GM11168 (cell line): Measurements from ENCODE around the gene PDE4B.

ENCODE experiments used
- in situ Hi-C: fragments of 300-500 bp; cut with MboI; formaldehyde crosslinking; loops from one replicate; pipeline ENCODE4 v1.12.0; 2022; ENCODE audit warnings: low sequenced_read_pairs; ENCODE audit not compliant: unreplicated experiment

PDE4B gene

GRCh38 chr1:65792669-65793358 lies at the start of gene PDE4B:
TSS of gene PDE4B (plus strand) at chr1:65792895.
- in situ Hi-C loops: no loop called here

DNA sequence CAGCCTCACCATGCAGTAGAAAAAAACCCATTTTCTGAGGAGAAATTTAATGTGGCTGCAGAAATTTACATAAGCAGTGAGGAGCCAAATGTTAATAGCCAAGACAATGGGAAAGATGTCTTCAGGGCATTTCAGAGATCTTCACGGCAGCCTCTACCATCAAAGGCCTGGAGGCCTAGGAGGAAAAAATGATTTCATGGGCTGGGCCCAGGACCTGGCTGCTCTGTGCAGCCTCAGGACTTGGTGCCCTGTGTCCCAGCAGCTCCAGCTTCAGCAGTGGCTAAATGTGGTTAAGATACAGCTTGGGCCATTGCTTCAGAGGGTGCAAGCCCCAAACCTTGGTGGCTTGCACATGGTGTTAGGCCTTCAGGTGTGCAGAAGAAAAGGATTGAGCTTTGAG lies 48.0 kb upstream of the PDE4B start:
- in situ Hi-C loops: no loop called here

GRCh38 chr1:65751961-65752360 lies 40.7 kb upstream of the PDE4B start:
- in situ Hi-C loops: no loop called here

DNA sequence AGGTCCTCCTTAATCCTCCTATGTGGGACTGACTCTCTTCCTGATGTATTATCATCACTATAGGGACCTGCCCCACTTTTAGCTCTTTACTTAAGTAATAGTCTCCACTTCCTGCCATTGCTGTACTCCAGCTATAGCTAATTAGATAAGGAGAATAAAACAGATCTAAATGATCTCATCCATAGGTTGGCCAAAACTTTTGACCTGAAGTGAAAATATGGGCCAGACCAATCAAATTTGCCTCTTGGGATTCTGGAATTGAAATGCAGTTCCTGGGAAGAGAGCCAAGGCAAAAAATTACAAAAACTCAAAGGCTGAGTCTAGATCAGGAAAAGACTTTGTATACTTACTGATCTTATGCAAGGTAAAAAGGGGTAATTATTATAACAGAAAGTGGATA lies 36.1 kb upstream of the PDE4B start:
- in situ Hi-C loops: no loop called here

DNA sequence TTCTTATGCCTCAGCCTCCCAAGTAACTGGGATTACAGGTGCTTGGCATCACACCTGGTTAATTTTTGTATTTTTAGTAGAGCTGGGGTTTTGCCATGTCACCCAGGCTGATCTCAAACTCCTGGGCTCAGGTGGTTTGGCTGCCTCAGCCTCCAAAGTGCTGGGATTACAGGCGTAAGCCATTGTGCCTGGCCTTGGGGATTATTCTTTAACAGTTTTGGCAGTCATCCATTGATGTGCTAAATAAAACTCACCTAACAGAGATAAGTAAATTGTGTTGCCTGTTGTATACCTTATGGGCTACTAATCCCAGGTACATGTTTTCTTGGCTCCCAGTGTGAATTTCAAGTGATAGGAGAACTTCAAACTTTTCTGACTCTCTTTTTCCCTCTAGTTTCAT lies 35.2 kb upstream of the PDE4B start:
- in situ Hi-C loops: no loop called here

GRCh38 chr1:65758128-65758527 lies 34.6 kb upstream of the PDE4B start:
- in situ Hi-C loops: no loop called here

DNA sequence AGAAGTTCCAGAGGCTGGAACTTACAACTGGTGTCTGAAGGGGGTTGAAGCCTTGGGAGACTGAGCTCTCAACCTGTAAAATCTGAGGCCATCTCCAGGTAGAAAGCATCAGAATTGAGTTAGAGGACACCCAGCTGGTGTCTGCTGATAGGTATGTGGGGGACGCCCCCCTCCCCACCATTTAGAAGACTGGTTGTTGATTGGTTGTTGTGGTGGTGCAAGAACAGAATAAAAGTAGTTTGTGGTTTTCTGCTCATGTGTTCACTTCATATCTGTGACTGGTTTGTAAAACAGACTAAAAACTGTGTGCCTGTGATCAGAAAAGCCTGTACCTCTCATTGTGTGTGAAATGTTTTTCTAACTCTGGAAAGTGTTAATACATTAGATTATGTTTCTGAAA lies 33.2 kb upstream of the PDE4B start:
- in situ Hi-C loops: no loop called here

- in situ Hi-C loops: no loop called here
Observed at GRCh38 chr1:65762081-65762862, 30.4 kb upstream of the PDE4B start.

GRCh38 chr1:65764052-65764451 lies 28.6 kb upstream of the PDE4B start:
- in situ Hi-C loops: no loop called here

DNA sequence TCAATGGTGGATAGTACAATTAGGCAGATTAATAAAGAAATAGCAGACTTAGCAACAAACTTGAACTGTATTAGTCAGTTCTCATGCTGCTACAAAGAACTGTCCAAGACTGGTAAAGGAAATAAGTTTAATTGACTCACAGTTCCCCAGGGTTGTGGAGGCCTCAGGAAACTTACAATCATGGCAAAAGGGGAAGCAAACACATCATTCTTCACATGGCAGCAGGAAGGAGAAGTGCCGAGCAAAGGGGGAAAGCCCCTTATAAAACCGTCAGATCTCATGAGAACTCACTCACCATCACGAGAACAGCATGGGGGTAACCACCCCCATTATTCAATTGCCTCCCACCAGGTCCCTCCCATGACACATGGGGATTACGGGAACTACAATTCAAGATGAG lies 27.1 kb upstream of the PDE4B start:
- in situ Hi-C loops: no loop called here

DNA sequence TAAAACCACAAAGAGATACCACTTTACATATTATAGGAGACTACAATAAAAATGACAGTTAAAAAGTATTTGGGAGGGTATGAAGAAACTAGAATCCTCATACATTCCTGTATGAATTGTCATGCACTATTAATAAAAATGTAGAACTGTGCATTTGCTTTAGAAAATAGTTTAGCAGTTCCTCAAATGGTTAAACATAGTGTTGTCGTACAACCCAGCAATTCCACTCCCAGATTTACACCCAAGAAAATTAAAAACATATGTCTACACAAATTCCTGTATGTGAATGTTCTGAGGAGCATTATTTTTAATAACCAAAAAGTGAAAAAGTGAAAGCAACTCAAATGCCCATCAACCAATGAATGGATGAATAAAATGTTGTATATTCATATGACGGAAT lies 23.1 kb upstream of the PDE4B start:
- in situ Hi-C loops: no loop called here

GRCh38 chr1:65772607-65773006 lies 20.1 kb upstream of the PDE4B start:
- in situ Hi-C loops: no loop called here

GRCh38 chr1:65773391-65774123 lies 19.1 kb upstream of the PDE4B start:
- in situ Hi-C loops: no loop called here

DNA sequence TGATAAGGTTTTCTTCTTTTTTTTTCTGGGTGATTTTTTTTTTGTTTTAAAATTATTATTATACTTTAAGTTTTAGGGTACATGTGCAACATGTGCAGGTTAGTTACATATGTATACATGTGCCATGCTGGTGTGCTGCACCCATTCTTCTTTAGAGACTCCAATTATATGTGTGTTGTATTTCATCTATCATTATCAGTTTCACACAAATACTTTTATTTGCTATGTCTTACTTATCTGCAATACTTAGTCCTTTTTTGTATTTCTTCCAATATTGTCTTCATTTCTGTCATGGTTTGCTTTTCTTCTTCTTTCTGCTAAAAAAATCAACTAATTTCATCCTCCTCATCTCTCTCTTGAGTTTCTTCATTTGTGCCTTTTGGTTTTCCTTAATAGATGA lies 3.9 kb upstream of the PDE4B start:
- in situ Hi-C loops: no loop called here

GRCh38 chr1:65791396-65791795 lies 1.3 kb upstream of the PDE4B start:
- in situ Hi-C loops: no loop called here

- in situ Hi-C loops: no loop called here
Observed at GRCh38 chr1:65791801-65792668, 660 bp upstream of the PDE4B start.

- in situ Hi-C loops: no loop called here
Observed at GRCh38 chr1:65793359-65793732, 651 bp downstream of the PDE4B start.

GRCh38 chr1:65795311-65795710 lies 2.6 kb downstream of the PDE4B start:
- in situ Hi-C loops: no loop called here

DNA sequence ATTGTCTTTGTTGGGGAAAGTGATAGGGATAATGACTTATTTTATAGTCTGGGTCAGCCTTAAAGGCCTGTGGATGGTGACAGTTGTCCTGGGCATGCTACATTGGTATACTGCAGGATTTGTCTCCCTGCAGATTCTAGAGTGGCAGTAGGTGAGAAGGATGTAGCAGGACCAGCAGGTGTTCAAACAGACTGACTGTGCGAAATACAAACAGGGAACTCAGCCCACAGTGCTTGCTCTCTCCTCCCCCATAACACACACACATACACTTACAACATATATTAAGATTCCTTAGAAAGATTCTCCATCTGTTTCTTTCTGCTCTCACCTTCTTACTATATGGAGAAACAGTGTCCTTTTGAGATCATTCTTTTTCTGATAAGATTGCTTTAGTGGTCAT lies 6.9 kb downstream of the PDE4B start:
- in situ Hi-C loops: no loop called here

DNA sequence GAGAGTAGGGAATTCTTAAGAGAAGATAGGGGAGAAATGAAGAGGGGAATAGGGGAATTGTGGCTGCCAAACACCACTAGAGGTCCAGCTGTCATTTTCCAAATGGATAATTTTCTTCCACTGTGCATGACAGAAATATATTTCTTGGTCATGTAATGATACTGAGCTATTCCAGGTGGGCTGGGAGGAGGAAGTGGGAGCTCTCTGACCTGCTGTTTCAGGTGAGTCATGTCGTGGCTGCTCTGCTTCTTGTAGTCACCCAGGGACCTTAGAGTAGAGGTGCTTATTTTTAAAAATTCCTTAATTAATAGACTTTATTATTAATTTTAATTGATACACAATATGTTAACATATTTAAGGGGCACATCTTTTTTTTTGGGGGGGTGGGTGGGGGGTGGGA lies 11.9 kb downstream of the PDE4B start:
- in situ Hi-C loops: loop anchor here (25.0 kb wide), 1 partner anchor 433 kb away; no protein-coding TSS in a partner anchor
